Activated CD4-positive, alpha-beta T cell treated with anti-CD3 and anti-CD28 coated beads, Interleukin-2, amount 50 U/mL, for 4 hours (primary cell): ENCODE data around the gene TSPAN9.

Experiments
- DNase-seq, 2 experiments: peaks; one replicate each; pipeline ENCODE4 v3.0.0-alpha.2; 2020

The TSPAN9 gene

DNA sequence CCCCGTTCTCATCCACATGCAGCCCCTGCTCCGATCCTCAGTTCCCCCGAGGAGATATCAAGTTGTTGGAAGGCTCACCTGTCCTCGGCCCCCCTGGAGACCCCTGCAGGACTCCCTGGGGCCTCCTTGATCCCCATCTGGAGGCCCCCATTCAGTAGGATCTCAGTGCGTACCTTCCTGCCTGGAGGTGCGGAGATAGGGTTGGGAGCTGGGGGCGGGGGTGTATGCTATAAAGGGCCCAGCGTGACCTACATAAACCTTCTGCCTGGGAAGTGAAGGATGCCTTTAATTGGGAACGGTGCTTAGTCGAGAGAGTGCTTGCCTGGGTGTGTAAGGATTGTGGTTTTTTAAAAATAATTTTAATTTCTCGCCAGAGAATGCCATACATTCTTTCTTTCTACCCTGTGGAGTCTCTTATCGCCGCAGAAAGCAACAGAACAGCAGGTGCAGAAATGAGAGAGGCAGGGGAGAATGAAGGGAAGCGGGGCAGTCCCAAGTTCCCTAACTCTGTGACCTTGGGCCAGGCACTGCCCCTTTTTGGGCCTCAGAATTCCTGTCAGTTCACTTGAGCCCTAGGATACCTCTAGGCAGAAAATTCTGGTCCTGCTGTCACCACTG, 153.7 kb downstream of the TSPAN9 start:
- DNase-seq, result no peak

DNA sequence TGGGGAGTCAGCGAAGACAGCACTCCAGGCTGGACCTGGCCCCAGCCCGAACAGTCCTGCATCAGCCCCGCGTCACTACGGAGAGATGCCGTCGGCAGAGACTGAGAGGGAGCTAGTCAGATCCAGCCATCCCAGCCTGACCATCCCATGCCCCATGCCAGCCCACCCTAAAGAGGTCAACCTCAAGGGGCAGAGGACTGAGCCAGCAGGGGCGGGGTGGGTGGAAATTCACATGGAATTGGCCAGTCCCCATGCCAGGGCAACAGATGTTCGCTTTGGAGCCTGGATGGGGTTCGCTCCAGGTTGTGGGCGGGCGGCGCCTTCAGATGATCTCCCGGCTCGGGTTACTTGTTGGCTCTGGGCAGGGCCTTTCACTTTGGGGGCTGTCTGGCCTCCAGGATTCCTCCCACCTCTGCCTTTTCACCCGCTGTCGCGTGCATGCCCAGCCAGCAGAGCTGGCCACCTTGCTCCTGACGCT, 154.3 kb downstream of the TSPAN9 start:
- no peak for DNase-seq

DNA sequence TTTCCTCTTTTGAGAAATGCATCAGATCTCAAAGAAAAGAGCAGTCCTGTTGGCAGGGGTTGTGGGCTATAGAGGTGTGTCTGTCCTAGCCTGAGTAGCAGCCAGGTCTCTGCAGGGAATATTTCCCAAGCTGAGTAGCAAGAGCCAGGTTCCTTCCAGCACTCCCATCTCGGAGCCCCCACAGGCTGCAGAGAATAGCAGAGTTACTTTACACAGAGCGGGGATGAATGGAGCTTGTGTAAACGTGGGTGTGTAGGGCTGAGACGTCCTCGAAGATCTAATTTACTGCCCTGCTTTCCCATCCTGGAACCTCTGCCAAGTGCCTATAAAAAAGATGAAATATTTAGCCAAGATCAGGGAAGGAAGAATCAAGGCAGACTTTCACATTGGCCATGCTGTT, 156.6 kb downstream of the TSPAN9 start:
- no peak for DNase-seq

DNA sequence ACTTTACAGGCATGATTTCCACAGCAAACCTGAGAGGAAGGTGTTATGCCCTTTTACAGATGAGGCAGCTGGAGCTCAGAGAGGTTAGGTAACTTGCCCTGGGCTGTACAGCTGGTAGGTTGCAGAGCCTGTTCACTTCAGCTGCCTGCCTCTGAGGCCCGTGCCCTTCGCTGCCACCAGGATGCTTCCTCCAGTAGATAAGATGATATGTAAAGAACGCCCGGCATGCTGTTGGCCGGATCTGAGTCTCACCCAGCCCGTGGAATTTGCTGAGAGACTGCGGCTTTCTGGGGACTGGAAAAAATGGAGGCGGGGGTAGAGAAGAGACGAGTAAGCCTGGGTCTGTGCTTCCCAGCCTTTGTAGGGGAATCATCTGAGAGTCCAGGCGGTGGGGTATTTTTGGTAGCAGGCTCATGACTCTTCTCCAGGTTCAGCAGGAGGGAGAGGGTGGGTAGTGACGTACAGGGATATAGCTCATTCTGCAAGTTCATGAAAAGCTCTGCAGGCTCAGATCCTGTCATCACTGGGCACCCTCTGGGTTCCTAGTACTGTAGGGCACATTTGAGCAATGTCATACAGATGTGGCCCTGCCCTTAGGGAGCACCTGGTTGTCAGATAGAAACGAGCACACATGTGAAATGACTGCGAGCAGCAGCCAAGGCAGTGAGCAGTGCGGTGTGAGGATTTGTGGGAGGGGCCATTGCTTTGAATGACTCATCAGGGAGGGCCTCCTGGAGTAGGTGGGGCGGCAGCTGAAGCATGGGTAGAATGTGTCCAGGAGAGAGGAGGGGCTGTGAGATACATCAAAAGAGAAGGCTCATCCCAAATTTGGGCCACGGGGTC, 159.4 kb downstream of the TSPAN9 start:
- DNase-seq, result no peak

DNA sequence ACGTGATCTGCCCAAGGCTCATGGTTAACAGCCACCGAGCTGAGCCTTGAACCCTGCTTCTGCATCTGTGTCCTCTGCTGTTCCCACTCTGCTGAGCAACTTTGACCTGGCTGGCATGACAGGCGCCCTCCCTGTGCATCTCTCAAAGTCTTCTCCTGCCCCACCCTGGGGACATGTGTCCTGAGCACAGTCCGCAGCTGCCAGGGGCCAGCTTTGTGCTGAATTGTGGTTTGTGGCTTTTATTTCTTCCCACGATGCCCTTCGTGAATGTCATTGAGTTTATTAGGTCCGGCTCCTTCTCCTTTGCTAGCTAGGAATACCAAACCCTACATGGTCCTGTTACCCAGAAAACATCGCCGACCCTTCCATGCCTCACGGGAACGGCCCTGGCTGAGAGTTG, 161.0 kb downstream of the TSPAN9 start:
- DNase-seq, result no peak

DNA sequence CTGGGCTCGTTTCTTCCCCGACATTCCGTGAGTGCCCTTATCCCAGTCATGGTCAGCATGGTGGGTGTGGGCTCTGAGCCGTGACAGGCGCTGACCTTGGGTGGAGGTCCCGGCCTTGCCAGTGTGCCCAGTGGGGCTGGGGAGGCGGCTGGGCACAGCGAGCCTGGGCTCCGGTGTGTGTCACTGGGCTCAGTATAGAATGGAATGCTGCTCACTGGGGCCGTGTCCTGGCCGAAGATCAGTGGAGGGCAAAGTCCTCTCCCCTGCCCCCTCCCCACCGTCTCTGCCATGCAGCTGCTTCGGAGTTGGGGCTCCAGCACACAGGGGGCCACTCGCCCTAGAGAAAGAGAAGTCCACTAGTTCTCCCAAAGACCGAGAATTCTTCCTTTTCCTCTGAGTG, 164.4 kb downstream of the TSPAN9 start:
- DNase-seq, result no peak

DNA sequence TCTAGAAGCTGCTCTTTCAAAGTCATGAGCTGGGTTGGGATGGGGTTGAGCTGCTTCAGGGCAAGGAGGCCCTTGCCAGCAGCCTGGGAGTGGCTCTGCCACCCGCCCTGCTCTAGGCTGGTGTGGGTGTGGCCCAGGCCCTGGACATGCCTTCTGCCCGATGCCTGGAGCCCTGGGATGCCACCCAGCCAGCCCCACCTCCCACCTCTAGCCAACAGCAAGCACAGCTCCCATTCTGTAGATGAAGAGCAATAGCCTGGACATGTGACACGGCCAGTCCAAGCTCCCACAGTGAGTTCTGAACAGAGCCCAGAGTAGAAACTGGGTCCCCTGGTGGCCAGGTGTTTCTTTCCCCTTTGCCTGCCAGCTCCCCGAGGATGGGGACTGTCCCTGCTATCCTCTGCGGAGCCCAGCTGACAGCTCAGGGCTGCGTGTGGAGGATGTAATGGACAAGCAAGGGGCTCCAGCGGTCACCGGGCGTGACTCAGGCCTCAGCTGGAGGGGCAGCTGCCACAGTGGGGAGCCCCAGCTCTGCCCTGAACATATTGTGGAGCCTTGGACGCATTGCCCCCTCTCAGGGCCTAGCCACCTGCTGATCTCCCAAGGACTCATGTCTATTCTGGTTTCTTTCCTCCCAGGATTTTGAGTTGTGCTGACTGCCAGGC, 165.2 kb downstream of the TSPAN9 start:
- DNase-seq, result no peak

DNA sequence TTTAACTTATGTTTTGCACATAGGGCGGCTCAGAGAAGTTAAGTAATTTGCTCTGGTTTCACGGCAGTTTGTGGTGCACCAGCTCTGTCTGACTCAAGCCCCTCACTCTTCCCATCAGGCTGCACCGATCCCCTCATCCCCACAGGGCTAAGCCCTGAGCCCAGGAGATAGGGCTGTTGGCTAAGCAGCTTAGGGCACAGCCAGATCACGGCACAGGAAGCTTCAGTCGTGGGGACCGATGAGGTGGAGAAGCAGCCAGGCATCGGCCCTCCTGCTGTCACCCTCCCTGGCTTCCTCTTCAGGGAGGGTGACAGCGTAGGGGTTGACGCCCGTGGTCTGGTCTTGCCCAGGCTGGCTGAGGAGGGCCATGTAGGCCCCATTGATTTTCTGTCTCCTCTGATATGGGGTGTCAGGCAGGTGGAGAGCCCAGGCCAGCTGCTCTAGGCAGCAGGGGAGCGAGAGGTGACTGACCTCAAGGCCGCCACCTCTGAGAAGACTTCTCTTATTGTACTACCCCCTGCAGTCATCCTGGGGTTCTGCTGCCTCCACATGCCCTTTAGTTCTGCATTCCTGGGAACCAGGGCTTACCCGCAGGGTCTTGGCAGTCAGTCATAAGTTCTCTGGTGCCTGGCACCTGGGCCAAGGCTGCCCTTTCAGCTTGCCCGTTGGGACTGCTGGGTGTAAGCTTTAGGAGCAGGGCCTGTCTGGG, 166.4 kb downstream of the TSPAN9 start:
- DNase-seq, result no peak

DNA sequence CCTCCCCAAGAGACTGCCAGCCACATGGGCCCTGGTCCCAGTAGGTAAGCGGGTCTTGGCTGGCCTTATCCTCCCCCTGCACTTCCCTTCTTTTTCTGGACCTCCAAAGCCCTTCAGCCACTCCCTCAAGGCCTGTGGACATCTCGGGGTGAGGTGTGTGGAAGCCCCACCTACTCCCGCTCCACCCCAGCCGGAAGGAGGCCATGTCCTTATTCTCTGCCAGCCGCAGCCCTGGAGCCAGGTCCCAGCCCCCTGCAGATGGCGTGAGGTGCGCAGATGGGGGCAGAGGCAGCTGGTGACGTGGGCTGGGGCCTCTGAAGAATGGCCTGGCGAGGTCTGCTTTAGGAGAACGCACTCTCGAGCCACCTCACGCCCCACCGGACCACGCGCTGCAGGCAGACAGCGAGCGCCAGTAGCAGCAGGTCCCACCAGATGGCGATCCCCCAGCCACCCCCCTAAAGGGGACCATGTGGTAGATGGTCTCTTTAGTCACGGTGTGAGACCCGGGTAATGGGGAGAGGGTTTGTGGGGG, 167.1 kb downstream of the TSPAN9 start:
- no peak for DNase-seq

DNA sequence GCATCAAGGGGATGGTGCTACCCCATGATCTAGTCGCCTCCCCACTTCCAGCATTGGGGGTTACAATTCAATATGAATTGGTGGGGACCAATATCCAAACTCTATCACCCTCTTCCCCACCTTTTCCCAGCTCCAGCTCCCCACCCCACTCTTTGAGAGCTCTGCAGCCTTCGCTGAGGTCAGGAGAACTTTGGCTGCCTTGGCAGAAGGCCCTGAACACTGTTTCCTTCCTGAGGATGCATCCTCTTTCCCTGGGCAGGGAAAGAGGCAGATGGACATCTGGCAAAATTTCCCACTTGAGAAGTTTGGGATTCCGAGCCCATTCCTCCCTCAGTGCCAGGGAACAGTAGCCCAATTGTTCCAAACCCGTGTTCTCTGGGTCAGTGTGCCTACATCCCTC, 169.1 kb downstream of the TSPAN9 start:
- DNase-seq, result no peak

DNA sequence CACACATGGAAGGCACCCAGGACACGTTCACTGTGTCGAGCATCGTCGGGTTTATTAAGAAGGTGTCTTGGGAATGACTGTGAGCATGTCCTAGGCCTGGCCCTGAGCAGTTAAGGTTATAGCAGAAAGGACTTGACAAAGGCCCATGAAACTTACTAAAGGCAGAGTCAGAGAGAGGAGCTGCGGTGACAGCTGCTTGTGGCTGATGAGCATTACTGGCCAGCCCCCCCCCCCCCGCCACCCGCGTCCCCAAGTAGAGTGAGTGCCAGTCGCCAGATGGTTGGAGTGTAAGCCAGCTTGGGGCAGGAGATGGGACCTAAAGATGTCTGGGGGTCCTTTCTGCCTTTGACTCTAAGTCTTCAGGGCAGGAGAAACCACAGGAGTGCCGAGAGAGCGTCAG, 169.9 kb downstream of the TSPAN9 start:
- DNase-seq, result no peak

DNA sequence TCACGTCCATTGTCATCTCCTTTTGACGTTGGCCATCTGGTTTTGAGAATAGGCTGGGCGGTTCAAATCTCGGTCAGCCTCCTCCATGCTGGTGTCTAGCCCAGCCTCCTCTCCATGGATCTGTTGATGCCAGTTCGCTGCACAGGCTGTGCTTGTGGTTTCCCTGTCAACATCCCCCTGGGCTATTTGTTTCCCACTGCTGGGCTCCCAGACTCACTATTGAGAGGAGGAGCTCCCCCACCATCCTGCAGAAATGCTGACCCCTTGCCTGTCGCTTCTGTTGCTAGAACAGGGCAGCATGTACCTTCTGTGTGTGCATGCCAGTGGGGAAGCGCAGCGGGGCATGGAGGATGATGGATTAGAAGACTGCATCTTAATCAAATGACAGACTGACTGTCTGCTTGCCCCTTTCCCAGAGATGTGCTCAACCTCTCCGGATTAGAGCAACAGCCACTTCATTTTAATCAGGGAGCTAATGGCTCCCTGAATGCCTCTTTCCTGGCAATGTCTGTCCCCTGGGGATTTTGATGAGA, 170.5 kb downstream of the TSPAN9 start:
- no peak for DNase-seq

DNA sequence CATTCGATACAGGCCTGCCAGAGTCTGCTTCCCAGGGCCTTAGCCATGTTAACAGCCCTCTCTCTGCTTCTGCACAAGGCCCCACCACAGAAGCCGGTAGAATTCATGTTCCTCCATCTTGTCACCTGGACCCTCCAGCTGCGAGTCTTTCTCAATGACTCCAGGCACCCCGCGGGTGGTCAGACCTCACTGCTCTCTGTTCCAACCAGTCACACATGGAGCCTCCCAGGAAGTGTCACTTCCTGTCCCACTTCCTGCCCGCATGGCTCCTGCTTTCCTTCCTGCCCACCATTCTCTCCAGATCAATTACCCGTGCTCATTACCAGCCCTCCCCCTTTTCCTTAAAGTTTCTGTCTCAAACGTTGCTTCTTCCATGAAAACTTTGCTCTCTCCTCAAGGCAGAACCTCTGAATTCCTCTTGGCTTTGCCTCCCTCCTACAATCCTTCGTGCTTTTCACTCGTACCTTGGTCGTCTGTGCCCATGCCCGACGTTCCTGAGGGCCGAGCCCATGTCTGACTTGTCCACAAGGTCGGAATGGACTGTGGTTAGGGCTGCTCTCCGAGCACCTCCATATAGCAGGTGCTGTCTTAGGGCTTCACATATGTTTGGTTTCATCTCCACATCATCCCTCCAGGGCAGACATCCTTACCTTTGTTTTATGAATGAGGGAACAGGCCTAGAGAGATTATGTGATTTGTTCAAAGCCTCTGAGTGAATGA, 172.1 kb downstream of the TSPAN9 start:
- no peak for DNase-seq

DNA sequence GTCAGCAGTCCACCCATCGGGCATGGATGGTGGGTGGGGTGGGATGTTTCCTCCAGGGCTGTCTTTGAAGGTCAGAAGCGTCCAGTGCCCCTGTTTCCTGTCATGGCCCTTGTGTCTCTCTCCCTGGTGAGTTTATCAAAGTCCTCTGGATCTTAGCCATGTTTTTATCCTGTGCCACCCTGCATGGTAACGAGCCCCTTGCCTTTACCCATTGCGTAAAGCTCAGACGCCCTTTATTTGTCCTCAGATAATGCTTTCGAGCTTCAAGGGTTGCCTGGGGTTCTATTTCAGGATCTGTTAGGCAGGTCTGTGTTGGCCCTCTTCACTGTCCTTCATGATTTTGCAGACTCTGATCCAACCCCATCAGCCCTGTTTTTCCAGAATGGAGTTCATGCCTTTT, 172.9 kb downstream of the TSPAN9 start:
- DNase-seq, result no peak

DNA sequence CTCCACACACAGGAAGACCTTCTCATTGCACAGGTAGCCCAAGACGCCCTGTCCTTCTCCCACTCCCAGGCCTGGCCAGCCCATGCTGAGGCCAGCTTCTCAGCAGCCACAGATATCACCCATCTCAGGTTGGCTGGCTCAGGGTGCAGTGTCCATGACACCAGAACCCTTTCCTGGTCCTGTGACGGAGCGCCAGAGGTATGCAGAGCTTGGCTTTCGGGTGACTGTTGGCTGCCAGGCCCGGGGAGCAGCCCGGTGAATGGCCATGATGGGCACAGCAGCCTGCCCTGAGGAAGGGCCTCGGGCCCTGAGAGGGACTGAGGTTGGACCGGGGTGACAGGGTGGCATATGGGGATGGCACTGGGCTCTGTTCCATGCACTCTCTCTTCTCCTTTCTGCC, 173.4 kb downstream of the TSPAN9 start:
- DNase-seq, result no peak

DNA sequence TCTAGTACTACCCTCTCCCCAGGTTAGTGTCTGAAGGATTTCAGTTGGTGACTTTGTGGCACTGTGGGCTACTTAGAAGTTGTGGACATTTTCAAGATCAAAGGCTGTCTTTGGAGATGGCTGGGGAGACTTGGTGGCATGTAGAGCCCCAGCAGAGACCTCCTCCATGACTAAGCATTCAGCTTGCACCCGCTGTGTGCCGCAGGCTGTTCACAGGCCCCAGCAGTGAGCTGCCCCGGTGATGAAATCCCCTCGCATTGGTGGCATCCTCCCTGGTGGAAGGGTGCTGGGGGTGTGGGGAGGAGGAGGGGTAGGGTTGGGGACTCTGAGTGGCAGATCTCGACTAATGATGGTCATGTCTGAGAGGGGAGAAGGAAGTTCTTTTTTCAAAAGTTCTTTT, 173.9 kb downstream of the TSPAN9 start:
- no peak for DNase-seq

DNA sequence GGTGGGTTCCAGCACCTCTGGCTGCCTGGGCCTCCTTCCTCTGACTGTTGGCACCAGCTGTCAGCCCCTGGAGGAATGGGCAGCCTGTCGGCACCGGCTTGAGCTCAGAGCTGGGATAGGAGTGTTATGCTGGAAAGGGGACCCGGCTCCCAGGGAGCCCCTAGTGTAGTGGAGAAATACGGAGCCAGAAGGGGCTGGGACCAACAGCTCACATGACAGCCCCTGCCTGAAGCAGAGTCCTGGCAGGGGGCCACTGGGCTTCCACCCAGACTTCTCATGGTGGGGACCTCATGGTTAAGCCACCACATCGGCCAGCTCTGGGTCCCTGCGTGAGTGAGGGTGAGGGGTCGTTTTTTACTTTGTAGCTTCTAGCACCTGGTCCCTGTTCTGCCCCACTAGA, 174.5 kb downstream of the TSPAN9 start:
- DNase-seq, result no peak

DNA sequence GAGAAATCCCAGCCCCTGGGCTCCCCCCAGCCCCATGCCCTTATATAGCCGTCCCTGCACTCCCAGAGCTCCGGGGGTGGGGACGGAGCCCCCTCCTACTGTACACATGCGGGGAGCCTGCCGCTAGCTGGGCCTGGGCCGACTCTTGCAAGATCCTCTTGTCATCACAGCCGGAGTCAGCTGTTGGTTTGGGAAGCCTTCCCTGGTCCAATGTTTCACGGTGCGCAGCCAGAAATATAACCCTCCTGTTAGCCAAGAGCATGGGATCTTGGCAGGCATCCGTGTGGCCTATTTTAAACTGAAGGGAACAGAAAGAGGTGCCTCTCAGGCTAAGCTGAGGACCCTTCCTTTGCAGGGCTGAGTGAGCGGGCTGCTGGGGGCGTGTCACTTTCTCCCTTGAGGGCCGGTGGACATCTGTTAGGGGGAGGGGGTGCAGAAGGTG, 175.3 kb downstream of the TSPAN9 start:
- no peak for DNase-seq

DNA sequence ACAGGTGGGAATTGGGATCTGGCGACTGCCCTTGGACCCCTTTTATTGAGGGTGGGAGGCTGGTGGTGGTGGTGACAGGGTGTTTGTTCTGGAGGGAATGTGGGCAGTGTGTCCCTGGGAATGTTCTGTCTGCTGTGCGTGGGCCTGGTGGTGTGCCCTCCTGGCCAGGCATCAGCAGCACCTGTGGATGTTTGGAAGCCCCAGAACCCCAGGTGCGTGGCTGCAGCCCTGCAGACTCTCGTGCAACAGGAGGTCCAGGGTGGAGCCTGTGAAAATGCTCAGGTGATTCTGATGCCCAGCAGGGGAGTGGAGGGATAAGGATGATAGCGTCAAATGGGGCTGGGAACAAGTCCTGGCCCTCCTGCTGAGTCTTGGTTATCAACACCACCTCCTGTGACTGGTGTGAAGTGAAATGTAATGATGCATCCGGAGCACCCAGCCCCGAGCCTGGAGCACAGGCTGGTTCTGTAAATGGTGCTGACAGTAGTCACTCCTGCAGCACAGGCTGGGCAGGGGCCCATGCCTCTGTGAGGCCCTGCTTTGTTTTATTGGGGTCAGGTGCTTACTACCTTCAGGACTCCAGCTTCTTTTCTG, 176.6 kb downstream of the TSPAN9 start:
- no peak for DNase-seq

DNA sequence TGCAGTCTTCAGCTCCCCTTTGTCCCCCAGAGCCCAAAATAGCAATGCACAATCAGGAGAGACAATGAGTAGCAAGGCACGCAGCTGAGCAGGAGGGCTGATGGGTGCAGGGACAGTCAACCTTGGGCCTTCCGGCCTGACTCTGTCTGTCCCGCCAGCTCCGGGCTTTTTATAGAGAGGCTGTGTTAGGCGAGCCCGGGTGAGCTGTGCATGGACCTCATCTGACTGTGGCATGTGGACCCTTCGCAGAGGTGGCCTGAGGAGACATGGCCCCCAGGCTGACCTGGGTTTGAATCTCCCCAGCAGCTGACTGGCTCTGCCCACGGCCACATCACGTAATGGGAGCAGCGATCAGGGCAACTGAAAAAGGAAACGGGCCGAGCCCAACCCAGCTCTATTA, 177.9 kb downstream of the TSPAN9 start:
- no peak for DNase-seq

DNA sequence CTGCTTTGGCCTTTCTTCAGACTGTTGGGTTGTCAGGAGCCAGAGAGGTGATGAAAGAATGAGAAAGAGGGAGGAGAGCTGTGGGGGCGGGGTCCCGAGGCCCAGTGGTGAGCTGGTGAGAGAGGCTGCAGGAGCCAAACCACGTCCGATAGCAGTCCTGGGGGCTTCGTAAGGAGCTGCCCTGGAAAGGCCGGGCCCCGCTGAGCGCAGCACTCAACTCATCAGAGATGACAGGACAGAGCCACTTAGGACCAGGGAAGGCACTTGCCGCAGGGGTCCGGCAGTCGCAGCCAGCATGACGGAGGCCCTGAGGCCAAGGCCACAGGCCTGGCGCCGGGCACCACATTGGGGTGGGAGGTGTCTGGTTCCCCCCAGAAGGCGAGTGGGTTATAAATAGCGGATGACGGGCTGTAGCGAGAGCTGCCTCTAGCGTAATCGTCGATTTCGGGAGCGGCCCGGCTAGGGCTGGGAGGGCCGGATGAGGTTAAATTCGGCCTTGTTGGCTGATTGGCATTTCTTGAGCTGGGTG, 179.0 kb downstream of the TSPAN9 start:
- DNase-seq, result no peak
